ENCODE measurements around the gene CCDC175.

Gene CCDC175

GRCh38 chr14:59582161-59582560, 5.5 kb upstream of the CCDC175 start:
- CTCF ChIA-PET = no interaction called here

DNA sequence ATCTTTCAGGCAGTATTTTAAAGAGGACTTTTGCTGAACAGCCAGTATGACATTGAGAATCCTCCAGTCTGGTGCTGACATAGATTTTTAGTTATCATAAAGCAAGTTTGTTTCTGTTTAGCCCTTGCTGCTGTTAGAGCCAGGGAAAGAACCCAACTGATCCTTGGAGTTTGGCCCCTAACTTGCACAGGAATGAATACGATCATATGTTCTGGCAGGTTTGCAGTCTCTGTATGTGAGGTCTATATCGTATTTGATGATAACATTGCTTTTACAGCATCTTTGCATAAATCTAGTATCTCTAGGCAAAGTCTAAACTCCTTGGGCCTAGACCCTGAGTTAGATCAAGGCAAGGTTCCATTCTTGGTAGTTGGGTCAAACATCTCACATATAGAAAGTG, 4.3 kb upstream of the CCDC175 start:
- TF ChIP-seq, protein P1, sequence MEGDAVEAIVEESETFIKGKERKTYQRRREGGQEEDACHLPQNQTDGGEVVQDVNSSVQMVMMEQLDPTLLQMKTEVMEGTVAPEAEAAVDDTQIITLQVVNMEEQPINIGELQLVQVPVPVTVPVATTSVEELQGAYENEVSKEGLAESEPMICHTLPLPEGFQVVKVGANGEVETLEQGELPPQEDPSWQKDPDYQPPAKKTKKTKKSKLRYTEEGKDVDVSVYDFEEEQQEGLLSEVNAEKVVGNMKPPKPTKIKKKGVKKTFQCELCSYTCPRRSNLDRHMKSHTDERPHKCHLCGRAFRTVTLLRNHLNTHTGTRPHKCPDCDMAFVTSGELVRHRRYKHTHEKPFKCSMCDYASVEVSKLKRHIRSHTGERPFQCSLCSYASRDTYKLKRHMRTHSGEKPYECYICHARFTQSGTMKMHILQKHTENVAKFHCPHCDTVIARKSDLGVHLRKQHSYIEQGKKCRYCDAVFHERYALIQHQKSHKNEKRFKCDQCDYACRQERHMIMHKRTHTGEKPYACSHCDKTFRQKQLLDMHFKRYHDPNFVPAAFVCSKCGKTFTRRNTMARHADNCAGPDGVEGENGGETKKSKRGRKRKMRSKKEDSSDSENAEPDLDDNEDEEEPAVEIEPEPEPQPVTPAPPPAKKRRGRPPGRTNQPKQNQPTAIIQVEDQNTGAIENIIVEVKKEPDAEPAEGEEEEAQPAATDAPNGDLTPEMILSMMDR (IDR thresholded peaks at IDR 0.05; ENCODE audit: insufficient read depth, low read length, missing control alignments) = no peak
- DNase-seq (ENCODE audit: low read depth, low spot score) = no peak
- CTCF ChIA-PET = no interaction called here
- POLR2A ChIA-PET = no interaction called here
- no peak overlapping the region for H3K4me3 ChIP-seq (ENCODE audit: low read depth, low read length)

More at GRCh38 chr14:59582161-59582560, 5.5 kb upstream of the CCDC175 start:
- H3K4me3 ChIP-seq (ENCODE audit: low read depth, low read length) = no peak overlapping the region
- TF ChIP-seq, protein P1 (IDR thresholded peaks at IDR 0.05; ENCODE audit: insufficient read depth, low read length, missing control alignments) = no peak
- DNase-seq (ENCODE audit: low read depth, low spot score) = no peak
- POLR2A ChIA-PET = no interaction called here

DNA sequence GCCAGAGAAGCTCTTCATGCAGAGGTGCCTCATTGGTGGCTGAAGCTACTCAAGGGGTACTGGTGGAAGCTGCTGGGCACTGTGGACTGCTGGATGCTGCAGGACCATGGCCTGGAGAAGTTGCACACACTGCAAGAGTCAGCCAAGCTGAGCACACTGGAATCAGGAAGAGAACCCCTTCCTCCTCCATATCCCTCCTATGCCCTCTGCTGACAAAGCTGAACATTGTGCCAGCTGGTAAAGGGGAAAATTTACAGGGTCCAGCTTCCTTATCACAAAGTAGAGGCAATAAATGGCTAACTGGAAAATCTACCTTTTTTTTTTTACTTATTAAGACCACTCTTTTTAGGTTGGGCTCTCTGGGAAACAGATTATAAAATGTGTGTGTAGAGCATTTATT, 6.5 kb downstream of the CCDC175 start:
- DNase-seq (ENCODE audit: low read depth, low spot score) = no peak
- TF ChIP-seq, protein P1 (IDR thresholded peaks at IDR 0.05; ENCODE audit: insufficient read depth, low read length, missing control alignments) = peak; percentile 11
- POLR2A ChIA-PET = no interaction called here
- H3K4me3 ChIP-seq (ENCODE audit: low read depth, low read length) = no peak overlapping the region
- CTCF ChIA-PET = interaction anchor here (0.6 to 2.0 kb wide), 2 partner anchors 62 to 282 kb away, joined by 4 to 8 read pairs; no protein-coding TSS in a partner anchor

DNA sequence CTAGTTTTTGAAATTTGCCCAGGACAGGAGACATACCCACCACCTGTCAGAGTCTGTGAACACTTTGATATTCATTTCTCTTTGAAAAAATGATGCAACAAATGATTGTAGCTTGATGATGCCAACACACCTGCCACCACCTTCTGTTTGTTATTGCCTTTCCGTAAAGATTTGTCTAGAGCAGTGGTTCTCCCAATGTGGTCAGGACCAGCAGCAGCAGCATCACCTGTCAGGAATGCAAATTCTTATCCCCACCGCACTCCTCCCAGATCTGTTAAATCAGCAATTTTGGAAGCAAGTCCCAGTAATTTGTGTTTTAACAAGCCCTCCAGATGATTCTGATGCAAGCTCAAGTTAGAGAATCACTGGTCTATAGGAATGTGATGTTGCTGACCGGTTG, 9.9 kb downstream of the CCDC175 start:
- CTCF ChIA-PET = interaction anchor here (1.2 to 5.4 kb wide), 2 partner anchors 11 to 70 kb away, joined by 3 to 34 read pairs; partner anchors contain the start of gene CCDC175
- TF ChIP-seq, protein P1 (IDR thresholded peaks at IDR 0.05; ENCODE audit: insufficient read depth, low read length, missing control alignments) = no peak
- no peak for DNase-seq (ENCODE audit: low read depth, low spot score)
- POLR2A ChIA-PET = no interaction called here
- no peak overlapping the region for H3K4me3 ChIP-seq (ENCODE audit: low read depth, low read length)

DNA sequence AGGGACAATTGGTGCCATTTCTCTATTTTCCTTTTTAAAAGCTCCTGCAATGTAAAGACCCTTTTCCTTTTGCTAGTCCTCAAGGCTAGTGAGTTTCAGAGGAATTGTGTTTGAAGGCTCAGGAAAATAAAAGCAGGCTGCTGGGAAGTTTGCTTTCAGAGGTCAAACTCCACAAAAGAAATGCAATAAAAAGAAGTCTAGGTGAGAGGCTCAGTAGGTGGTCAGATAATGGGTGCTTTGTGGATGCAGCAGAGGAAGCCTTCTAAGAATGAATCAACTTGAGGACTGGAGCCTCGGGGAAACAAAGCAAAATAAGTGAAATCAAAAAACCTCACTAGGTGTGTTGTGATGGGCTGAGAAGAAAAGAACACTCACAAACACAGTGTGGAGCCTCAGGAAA, 10.3 kb downstream of the CCDC175 start:
- POLR2A ChIA-PET = no interaction called here

GRCh38 chr14:59565087-59565486, 11.5 kb downstream of the CCDC175 start:
- H3K4me3 ChIP-seq (ENCODE audit: low read depth, low read length) = no peak overlapping the region
- CTCF ChIA-PET = interaction anchor here (5.4 kb wide), 1 partner anchor 12 kb away, joined by 34 read pairs; the partner anchor contains the start of gene CCDC175
- TF ChIP-seq, protein P1 (IDR thresholded peaks at IDR 0.05; ENCODE audit: insufficient read depth, low read length, missing control alignments) = no peak
- no peak for DNase-seq (ENCODE audit: low read depth, low spot score)
- POLR2A ChIA-PET = no interaction called here

More for the DNA sequence above, 10.3 kb downstream of the CCDC175 start:
- no peak for DNase-seq (ENCODE audit: low read depth, low spot score)
- no peak overlapping the region for H3K4me3 ChIP-seq (ENCODE audit: low read depth, low read length)
- CTCF ChIA-PET = interaction anchor here (1.2 to 5.4 kb wide), 2 partner anchors 11 to 69 kb away, joined by 3 to 34 read pairs; partner anchors contain the start of gene CCDC175
- TF ChIP-seq, protein P1 (IDR thresholded peaks at IDR 0.05; ENCODE audit: insufficient read depth, low read length, missing control alignments) = no peak
